ENCODE measurements around the gene MSI2.

Gene MSI2

DNA sequence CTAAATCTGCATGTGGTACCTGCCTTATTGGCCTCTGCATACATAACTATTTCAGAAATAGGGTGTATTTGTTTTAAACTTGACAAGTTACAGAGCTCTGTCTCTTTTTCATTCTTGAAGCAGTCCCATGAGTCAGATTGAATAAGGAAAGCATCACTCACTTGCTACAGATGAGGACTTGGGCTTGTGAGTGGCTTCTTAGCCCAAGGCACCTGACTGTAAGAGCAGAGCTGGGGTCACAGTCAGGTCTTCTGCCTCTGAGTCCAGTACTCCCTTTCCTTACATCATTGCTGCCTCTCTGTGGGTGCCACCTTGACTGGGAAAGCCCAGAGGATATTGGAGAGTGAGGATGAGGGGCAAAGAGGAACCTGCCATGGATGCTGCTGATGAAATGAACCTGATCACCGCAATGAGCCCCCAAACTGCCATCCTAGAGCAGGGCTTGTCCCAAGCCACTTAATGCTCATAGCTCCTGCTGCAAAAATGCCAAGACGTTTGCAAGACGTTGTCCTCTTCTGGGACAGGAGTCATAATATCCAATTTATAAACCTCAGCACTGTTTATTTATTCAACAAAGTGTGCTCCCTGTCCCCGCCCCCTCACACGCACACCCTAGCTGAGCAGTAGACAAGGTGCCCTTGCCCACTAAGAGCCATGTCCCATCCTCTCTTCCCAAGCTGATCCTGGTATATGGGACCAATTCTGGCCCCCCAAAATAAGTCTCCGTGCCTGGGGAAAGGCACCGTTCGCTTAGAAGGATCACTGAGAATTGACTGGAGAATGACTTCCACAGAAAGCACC is 414.6 kb downstream of the MSI2 start:
- Histone ChIP-seq H3K4me1 (peaks cover 69% of the 10 kb centered on the region), H3K4me3 (ENCODE audit: low read depth, low read length) (no peak overlapping the region), H3K36me3 (peaks cover 17% of the 10 kb centered on the region), H3K27me3 (no peaks in the 10 kb centered on the region), H3K9me3 (no peaks in the 10 kb centered on the region)
- TF ChIP-seq, protein P1, sequence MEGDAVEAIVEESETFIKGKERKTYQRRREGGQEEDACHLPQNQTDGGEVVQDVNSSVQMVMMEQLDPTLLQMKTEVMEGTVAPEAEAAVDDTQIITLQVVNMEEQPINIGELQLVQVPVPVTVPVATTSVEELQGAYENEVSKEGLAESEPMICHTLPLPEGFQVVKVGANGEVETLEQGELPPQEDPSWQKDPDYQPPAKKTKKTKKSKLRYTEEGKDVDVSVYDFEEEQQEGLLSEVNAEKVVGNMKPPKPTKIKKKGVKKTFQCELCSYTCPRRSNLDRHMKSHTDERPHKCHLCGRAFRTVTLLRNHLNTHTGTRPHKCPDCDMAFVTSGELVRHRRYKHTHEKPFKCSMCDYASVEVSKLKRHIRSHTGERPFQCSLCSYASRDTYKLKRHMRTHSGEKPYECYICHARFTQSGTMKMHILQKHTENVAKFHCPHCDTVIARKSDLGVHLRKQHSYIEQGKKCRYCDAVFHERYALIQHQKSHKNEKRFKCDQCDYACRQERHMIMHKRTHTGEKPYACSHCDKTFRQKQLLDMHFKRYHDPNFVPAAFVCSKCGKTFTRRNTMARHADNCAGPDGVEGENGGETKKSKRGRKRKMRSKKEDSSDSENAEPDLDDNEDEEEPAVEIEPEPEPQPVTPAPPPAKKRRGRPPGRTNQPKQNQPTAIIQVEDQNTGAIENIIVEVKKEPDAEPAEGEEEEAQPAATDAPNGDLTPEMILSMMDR (IDR thresholded peaks at IDR 0.05; ENCODE audit: low read depth, low read length): no peak
- no peak for DNase-seq

DNA sequence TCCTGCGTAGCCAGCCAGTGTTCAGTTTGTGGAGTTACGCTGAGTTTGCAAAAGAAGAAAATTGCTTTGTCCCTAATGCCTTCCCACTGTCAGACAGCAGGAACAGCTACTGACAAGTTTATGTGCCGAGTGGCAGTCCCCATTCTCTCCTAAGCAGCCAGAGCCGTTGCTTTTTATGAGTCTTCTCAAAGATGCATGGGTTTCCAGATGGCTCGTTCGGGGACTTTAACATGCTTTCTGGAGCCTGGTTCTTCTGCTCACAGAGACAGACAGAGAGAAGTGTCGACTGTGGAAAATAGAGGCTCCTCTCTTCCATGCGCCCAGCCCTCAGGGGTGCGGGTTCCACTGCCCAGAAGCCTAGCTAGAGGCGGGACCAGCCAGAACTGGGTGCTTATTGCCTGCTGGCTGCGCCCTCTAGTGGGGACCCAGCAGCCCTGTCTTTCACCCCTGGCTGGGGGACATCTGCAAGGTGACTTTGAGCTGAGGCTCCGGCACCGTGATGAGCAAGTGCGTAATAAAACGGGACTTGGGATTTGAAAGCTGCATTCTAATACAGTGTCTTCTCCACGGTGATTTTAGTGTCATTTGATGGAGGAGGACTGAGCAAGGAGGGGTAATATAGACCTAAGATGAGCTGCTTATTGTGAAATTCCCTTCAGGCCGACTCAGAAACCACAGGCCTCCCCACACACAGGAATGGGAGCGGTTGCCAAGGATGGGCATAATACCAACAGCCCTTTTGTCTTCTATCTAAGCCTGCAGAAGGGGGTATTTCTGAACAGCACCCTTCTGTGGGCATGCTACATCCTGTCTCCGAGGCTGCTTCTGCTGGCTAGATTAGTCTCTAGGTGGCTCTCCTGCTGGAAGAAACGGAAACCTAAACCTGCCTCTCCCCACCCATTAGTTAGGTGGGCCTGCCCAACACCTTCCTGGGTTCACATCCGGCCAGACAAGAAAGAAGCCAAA is 415.6 kb downstream of the MSI2 start:
- peaks cover 64% of the 10 kb centered on the region for H3K4me1 ChIP-seq

DNA sequence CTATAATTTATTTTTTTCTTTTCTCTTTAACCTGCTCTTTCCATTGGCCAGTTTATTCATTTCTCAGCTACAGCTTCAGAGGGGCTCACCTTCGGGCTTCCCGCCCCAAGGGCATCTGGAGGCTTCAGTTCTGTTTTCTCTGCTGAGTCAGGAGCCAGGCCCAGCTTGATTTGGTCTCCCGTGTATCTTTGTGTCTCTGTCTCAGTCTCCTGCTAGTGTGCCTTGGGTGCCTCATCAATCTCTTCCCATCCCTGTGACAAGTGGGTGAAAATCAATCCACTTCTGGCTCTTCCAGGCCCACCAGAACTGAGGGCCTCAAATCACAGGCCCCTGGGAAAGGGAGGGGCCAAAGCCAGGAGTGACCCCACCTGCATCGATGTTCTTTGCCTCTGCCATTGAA is 416.6 kb downstream of the MSI2 start:
- H3K4me1 ChIP-seq: peaks cover 62% of the 10 kb centered on the region
- peaks cover 27% of the 10 kb centered on the region for H3K36me3 ChIP-seq
- H3K27me3 ChIP-seq: no peaks in the 10 kb centered on the region
- H3K9me3 ChIP-seq: no peaks in the 10 kb centered on the region
- DNase-seq: peak; percentile 53
- TF ChIP-seq, protein P1 (IDR thresholded peaks at IDR 0.05; ENCODE audit: low read depth, low read length): no peak
- no peak overlapping the region for H3K4me3 ChIP-seq (ENCODE audit: low read depth, low read length)

More for the DNA sequence above, 415.6 kb downstream of the MSI2 start:
- H3K27me3 ChIP-seq: no peaks in the 10 kb centered on the region
- peak; percentile 87 for DNase-seq
- TF ChIP-seq, protein P1 (IDR thresholded peaks at IDR 0.05; ENCODE audit: low read depth, low read length): peak; percentile 97
- H3K9me3 ChIP-seq: no peaks in the 10 kb centered on the region
- peaks cover 22% of the 10 kb centered on the region for H3K36me3 ChIP-seq
- H3K4me3 ChIP-seq (ENCODE audit: low read depth, low read length): no peak overlapping the region

DNA sequence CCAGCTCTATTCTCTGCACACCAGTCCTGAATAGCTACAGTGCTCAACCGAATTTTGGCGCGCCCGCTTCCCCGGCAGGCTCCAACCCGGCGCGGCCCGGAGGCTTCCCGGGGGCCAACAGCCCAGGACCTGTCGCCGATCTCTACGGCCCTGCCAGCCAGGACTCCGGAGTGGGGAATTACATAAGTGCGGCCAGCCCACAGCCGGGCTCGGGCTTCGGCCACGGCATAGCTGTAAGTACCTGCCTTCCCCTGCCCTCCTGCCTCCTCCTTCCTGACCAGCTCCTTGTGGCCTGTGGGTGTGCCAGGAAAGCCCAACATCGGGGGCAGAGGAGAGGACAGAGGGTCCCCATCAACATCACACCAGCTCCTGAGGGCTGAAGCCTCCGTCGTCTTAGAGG is 418.6 kb downstream of the MSI2 start:
- H3K27me3 ChIP-seq: no peaks in the 10 kb centered on the region
- H3K4me3 ChIP-seq (ENCODE audit: low read depth, low read length): no peak overlapping the region
- no peak for DNase-seq
- peaks cover 19% of the 10 kb centered on the region for H3K36me3 ChIP-seq
- peaks cover 50% of the 10 kb centered on the region for H3K4me1 ChIP-seq
- H3K9me3 ChIP-seq: no peaks in the 10 kb centered on the region
- TF ChIP-seq, protein P1 (IDR thresholded peaks at IDR 0.05; ENCODE audit: low read depth, low read length): no peak

DNA sequence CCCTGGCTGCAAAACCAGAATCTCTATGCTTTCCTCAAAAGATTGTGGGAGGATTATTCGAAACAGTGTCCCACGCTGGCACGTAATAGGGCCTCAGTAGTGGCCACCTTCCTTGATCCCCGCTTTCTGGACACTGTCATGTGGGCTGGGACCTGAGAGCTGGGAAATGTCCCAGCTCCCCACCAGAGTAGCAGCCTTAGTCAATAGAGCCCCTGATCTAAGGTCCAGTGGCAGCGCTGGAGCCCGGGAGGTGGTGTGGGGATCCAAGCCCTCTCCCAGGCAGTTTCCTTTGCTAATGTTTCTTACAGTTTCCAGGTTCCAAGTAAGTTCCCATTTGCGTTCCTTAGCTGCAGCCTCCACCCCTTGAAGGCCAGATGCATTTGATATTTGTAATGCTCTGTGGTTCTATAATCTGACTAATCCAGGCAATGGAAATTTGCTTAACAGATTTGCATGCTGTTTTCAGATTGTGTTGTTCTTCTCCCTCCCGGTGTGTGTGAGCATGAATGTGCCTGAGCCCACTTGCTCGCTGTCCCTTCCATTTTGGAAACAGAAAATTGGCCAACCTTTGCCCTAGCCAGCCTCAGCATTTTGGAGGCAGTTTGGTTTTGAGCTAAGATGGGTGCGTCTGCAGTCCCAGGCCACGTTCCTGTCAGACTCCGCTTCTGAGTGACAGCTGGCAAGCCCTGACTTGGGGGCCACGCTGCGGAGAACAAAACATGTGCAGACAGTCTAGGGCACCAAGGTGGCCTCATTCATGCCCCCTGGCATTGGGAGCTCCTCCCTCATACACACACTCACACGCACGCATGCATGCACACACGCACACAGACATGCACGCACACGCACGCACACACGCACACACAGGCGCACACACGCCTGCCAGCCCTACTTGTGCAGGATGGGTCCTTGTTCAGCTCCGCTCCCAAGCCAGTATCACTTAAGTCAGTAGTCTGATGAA is 419.4 kb downstream of the MSI2 start:
- Histone ChIP-seq H3K9me3 (no peaks in the 10 kb centered on the region), H3K36me3 (peaks cover 19% of the 10 kb centered on the region), H3K27me3 (no peaks in the 10 kb centered on the region), H3K4me3 (ENCODE audit: low read depth, low read length) (no peak overlapping the region), H3K4me1 (peaks cover 42% of the 10 kb centered on the region)
- TF ChIP-seq, protein P1 (IDR thresholded peaks at IDR 0.05; ENCODE audit: low read depth, low read length): no peak
- DNase-seq: no peak
